GM12878 (cell line): ENCODE results near the gene PSMC4. TPM values are rescaled to one million over a fixed set of nuclear protein-coding genes. Genes with fewer than 3 reads are reported as not detected.

ENCODE experiments used
- ATAC-seq: fragments of 200-7000 bp; cut with Tn5 transposase; 3 replicates; pipeline ENCODE4 v1.9.1; 2020; ENCODE audit warnings: mild to moderate bottlenecking, moderate library complexity
- Bru-seq: library from RNA; stranded (reverse); fragments of 400-500 nt; gene quantifications from one replicate; lab custom pipeline; 2021; lab: Mats Ljungman, UMichigan
- BruChase-seq, 2 experiments: library from RNA; stranded (reverse); fragments of 400-500 nt; gene quantifications; one replicate each; lab custom pipeline; 2021; lab: Mats Ljungman, UMichigan
- BruUV-seq: library from RNA; stranded (reverse); fragments of 400-500 nt; replicated peaks from 2 replicates; lab custom pipeline; 2021; lab: Mats Ljungman, UMichigan
- CTCF ChIA-PET: fragments of 300-600 bp; sonication (Branson Sonifier 250); formaldehyde crosslinking; extraction: SDS; loops from one replicate; lab custom pipeline; 2021; ENCODE audit warnings: inconsistent platforms; lab: Yijun Ruan, JAX
- POLR2A ChIA-PET: fragments of 350-600 bp; formaldehyde crosslinking; extraction: SDS; loops from one replicate; lab custom pipeline; 2021; ENCODE audit warnings: inconsistent platforms; lab: Charles Lee
- RAD21 ChIA-PET: fragments of 300-600 bp; sonication (Branson Sonifier 250); formaldehyde crosslinking; loops from one replicate; lab custom pipeline; 2023; ENCODE audit warnings: antibody characterized with exemption; ENCODE audit not compliant: unreplicated experiment; lab: Charles Lee
- SMC1A ChIA-PET: fragments of 300-600 bp; sonication (Branson Sonifier 250); formaldehyde crosslinking; loops from one replicate; lab custom pipeline; 2023; ENCODE audit not compliant: unreplicated experiment, uncharacterized antibody; lab: Charles Lee
- DNase-seq: peaks from one replicate; pipeline ENCODE4 v3.0.0-alpha.2; 2011; ENCODE audit warnings: low read depth, low spot score
- FAIRE-seq: peaks from 3 replicates; lab custom pipeline; 2011; peaks lifted over from hg19 to GRCh38; lab: Jason Lieb, UNC
- H2AFZ ChIP-seq: 2 replicates; pipeline ENCODE4 v1.6.0; 2011; ENCODE audit warnings: low read depth, low read length, control low read depth; ENCODE audit not compliant: control insufficient read depth
- H3K27ac ChIP-seq: 2 replicates; pipeline ENCODE4 v1.5.1; 2011; ENCODE audit warnings: control low read depth; ENCODE audit not compliant: control insufficient read depth, insufficient read depth
- H3K27me3 ChIP-seq, 2 experiments: replicated peaks in 1 of 2; 2 replicates each; pipeline versions ENCODE4 v1.6.0 to v1.6.1; 2011; ENCODE audit warnings: low read length in 1 of 2; ENCODE audit not compliant: control insufficient read depth in 2 of 2, insufficient read depth in 2 of 2
- H3K36me3 ChIP-seq, 2 experiments: 2 replicates each; pipeline ENCODE4 v1.5.1; 2011; ENCODE audit warnings: low read length in 1 of 2; ENCODE audit not compliant: control insufficient read depth in 2 of 2, insufficient read depth in 2 of 2
- H3K4me1 ChIP-seq: 2 replicates; pipeline ENCODE4 v1.6.1; 2011; ENCODE audit warnings: mild to moderate bottlenecking, low read length, moderate library complexity, mixed read lengths; ENCODE audit not compliant: control insufficient read depth, insufficient read depth
- H3K4me2 ChIP-seq: 2 replicates; pipeline ENCODE4 v1.6.0; 2011; ENCODE audit warnings: control low read depth; ENCODE audit not compliant: control insufficient read depth, insufficient read depth
- H3K4me3 ChIP-seq: fragments of 200-600 bp; sonication (generic); 2 replicates; pipeline ENCODE4 v1.5.1; 2016
- H3K79me2 ChIP-seq: 2 replicates; pipeline ENCODE4 v1.6.0; 2011; ENCODE audit warnings: low read length; ENCODE audit not compliant: control insufficient read depth, insufficient read depth
- H3K9ac ChIP-seq: 2 replicates; pipeline ENCODE4 v1.8.0; 2011; ENCODE audit warnings: low read length, control low read depth, mixed read lengths; ENCODE audit not compliant: control insufficient read depth, insufficient read depth
- H3K9me3 ChIP-seq: replicated peaks from 3 replicates; pipeline ENCODE4 v1.5.1; 2011; ENCODE audit warnings: mild to moderate bottlenecking, low read length; ENCODE audit not compliant: control insufficient read depth, insufficient read depth
- H4K20me1 ChIP-seq: 2 replicates; pipeline ENCODE4 v1.6.0; 2011; ENCODE audit not compliant: control insufficient read depth, insufficient read depth
- BCL11A ChIP-seq: IDR thresholded peaks from 2 replicates; pipeline ENCODE4 v1.6.1; 2011; ENCODE audit warnings: low read depth, low read length
- BMI1 ChIP-seq: fragments of 450-650 bp; IDR thresholded peaks from 2 replicates; pipeline ENCODE4 v1.6.1; 2016; ENCODE audit warnings: mild to moderate bottlenecking, moderate library complexity, borderline replicate concordance
- CEBPB ChIP-seq, 2 experiments: fragments of 150-350 bp in 1 of 2; IDR thresholded peaks; 2 replicates each; pipeline ENCODE4 v1.6.1; 2012 to 2014; ENCODE audit warnings: low read depth in 2 of 2, low read length in 2 of 2, borderline replicate concordance in 1 of 2, inconsistent platforms in 1 of 2
- CEBPZ ChIP-seq: fragments of 150-350 bp; IDR thresholded peaks from 2 replicates; pipeline ENCODE4 v1.6.1; 2016; ENCODE audit warnings: low read depth, low read length
- EGR1 ChIP-seq, 2 experiments: IDR thresholded peaks; 1 replicate in 1 of 2; 2 replicates in 1 of 2; pipeline ENCODE4 v1.6.1; 2011 to 2012; ENCODE audit warnings: low read depth in 2 of 2, low read length in 2 of 2, borderline replicate concordance in 1 of 2, mild to moderate bottlenecking in 1 of 2, moderate library complexity in 1 of 2
- EP300 ChIP-seq, 2 experiments: fragments of 150-350 bp in 1 of 2; IDR thresholded peaks; 2 replicates each; pipeline ENCODE4 v1.6.1; 2011 to 2012; ENCODE audit warnings: low read depth in 2 of 2, low read length in 2 of 2, borderline replicate concordance in 1 of 2, improper control_type of control experiment in 1 of 2, inconsistent platforms in 1 of 2; ENCODE audit not compliant: control insufficient read depth in 1 of 2
- FOXK2 ChIP-seq: fragments of 450-650 bp; IDR thresholded peaks from 2 replicates; pipeline ENCODE4 v1.6.1; 2017; ENCODE audit warnings: mild to moderate bottlenecking, moderate library complexity
- MYB ChIP-seq: fragments of 150-350 bp; IDR thresholded peaks from 2 replicates; pipeline ENCODE4 v1.6.1; 2014; ENCODE audit warnings: mild to moderate bottlenecking, low read depth, low read length, borderline replicate concordance
- NR2C2 ChIP-seq: IDR thresholded peaks from 2 replicates; pipeline ENCODE4 v1.6.1; 2011; ENCODE audit warnings: borderline replicate concordance, low read depth; ENCODE audit not compliant: control insufficient read depth, insufficient read length
- NRF1 ChIP-seq: conservative IDR thresholded peaks from 2 replicates; pipeline ENCODE4 v1.6.1; 2011; ENCODE audit warnings: mild to moderate bottlenecking, low read depth, low read length, improper control_type of control experiment
- RAD21 ChIP-seq: IDR thresholded peaks from 2 replicates; pipeline ENCODE4 v1.6.1; 2011; ENCODE audit warnings: mild to moderate bottlenecking, low read depth, low read length, moderate library complexity; ENCODE audit not compliant: insufficient read depth
- SP1 ChIP-seq: IDR thresholded peaks from one replicate; pipeline ENCODE4 v1.6.1; 2011; ENCODE audit warnings: low read depth, low read length
- SUZ12 ChIP-seq: fragments of 200-600 bp; sonication (generic); IDR thresholded peaks from one replicate; pipeline ENCODE4 v1.6.1; 2018; ENCODE audit warnings: antibody characterized with exemption, mild to moderate bottlenecking; ENCODE audit not compliant: unreplicated experiment
- WGBS: methylation state at CpG from one replicate; pipeline ENCODE4 v1.1.6; 2016; ENCODE audit warnings: low lambda C conversion rate; ENCODE audit not compliant: insufficient replicate concordance, insufficient coverage; ENCODE audit errors: missing lambda C conversion rate; 5-methylcytosine and 5-hydroxymethylcytosine counted together
- in situ Hi-C: fragments of 300-500 bp; cut with MboI; formaldehyde crosslinking; loops from 9 replicates; pipeline ENCODE4 v1.14.3; 2018; ENCODE audit warnings: mixed read lengths
- intact Hi-C: fragments of 100-400 bp; cut with micrococcal nuclease; formaldehyde crosslinking; loops from one replicate; pipeline ENCODE4 v1.14.2; 2022; ENCODE audit not compliant: unreplicated experiment
- long read RNA-seq, 2 experiments: library from polyadenylated mRNA; unstranded; transcript quantifications; one replicate each; pipeline ENCODE4 v2.0.0, GENCODE V29; 2019 to 2020
- polyA minus RNA-seq, 3 experiments: library from RNA; depleted of rRNA, polyadenylated mRNA; stranded (reverse); fragments of >200 nt; gene quantifications; 2 replicates each; pipeline ENCODE4 v1.2.3, GENCODE V29; 2011
- polyA plus RNA-seq, 11 experiments: library from polyadenylated mRNA; depleted of rRNA in 4 of 11; unstranded in 6 of 11; stranded (reverse) in 5 of 11; fragments of >200 nt; fragmentation: Nextera tagmentation in 4 of 11; fragmentation: Illumina TruSeq in 1 of 11; extraction: Ambion mirVana in 4 of 11; extraction: Trizol in 1 of 11; gene quantifications; 1 replicate in 1 of 11; 2 replicates in 10 of 11; pipeline versions ENCODE4 v1.2.1 to v1.2.3, GENCODE V29; 2011 to 2016; ENCODE audit warnings: inconsistent platforms in 2 of 11, missing spikeins in 2 of 11, low read depth in 1 of 11
- total RNA-seq, 4 experiments: library from RNA; depleted of rRNA in 3 of 4; stranded (reverse); fragments of >200 nt in 3 of 4; fragmentation: Illumina TruSeq in 1 of 4; extraction: Trizol in 1 of 4; gene quantifications; 2 replicates each; pipeline versions ENCODE4 v1.2.1 to v1.2.3, GENCODE V29; 2013 to 2021

The PSMC4 gene
- 32.5 and 41.0 TPM in 2 replicates for total RNA-seq (2013; cell fraction: nucleolus; rRNA removed)
- total RNA-seq (2014; rRNA removed) (134 and 138 TPM in 2 replicates), total RNA-seq (2014; rRNA removed; fragmentation: Illumina TruSeq; extraction: Trizol) (97.2 and 103 TPM in 2 replicates), total RNA-seq (2021) (109 TPM in 2 replicates), polyA plus RNA-seq (2011; rRNA removed) (20.9 and 55.2 TPM in 2 replicates), polyA plus RNA-seq (2014; fragmentation: Illumina TruSeq; extraction: Trizol) (87.6 and 115 TPM in 2 replicates), polyA plus RNA-seq (2014; fragmentation: Nextera tagmentation; extraction: Ambion mirVana) (100 to 1,000 TPM; 203 to 328 TPM), polyA plus RNA-seq (2014; rRNA removed) (84.1 and 99.7 TPM in 2 replicates), polyA plus RNA-seq (2016; fragmentation: Nextera tagmentation; extraction: Ambion mirVana) (100 to 1,000 TPM; 176 to 182 TPM), polyA minus RNA-seq (2011; rRNA and poly(A)+ RNA removed) (30.6 and 33.3 TPM in 2 replicates), Bru-seq, nascent RNA (percentile 79 among the genes with signal in this experiment), BruChase-seq, experiment 1, labeled RNA remaining after a 6-hour chase (percentile 92 among the genes with signal in this experiment), BruChase-seq, experiment 2, labeled RNA remaining after a 2-hour chase (percentile 86 among the genes with signal in this experiment)
- 54.1 TPM for polyA plus RNA-seq (2011; ENCODE audit: low read depth)
- polyA plus RNA-seq (2011; cell fraction: cytosol; rRNA removed), result 63.6 and 73.3 TPM in 2 replicates
- polyA plus RNA-seq (2011; cell fraction: nucleus; rRNA removed), result 99.5 and 124 TPM in 2 replicates
- 63.5 and 80.8 TPM in 2 replicates for polyA plus RNA-seq (2012)
- polyA minus RNA-seq (2011; cell fraction: cytosol; rRNA and poly(A)+ RNA removed), result 16.7 and 27.0 TPM in 2 replicates
- polyA minus RNA-seq (2011; cell fraction: nucleus; rRNA and poly(A)+ RNA removed), result 17.2 and 25.8 TPM in 2 replicates
- long read RNA-seq, experiment 1, transcript PSMC4-201 (11 exons, 1,591 nt), result major isoform, 190 of 206 reads
- long read RNA-seq, experiment 1, partial matches to known transcripts, result 7 of 206 reads
- long read RNA-seq, experiment 1, other reads (novel, unspliced or antisense), result 7 of 206 reads
- long read RNA-seq, experiment 2, transcript PSMC4-202 (11 exons, 1,333 nt), result minor isoform, 10 of 983 reads
- long read RNA-seq, experiment 2, transcript PSMC4-201 (11 exons, 1,591 nt), result major isoform, 929 of 983 reads
- long read RNA-seq, experiment 2, partial matches to known transcripts, result 10 of 983 reads
- long read RNA-seq, experiment 2, other reads (novel, unspliced or antisense), result 29 of 983 reads

- in situ Hi-C loops (no loop called here), intact Hi-C loops (loop anchor here (2.0 to 10.0 kb wide), 4 partner anchors 30 to 294 kb away; no protein-coding TSS in a partner anchor)
- Histone ChIP-seq H2AFZ (peak within 1 kb of the TSS; percentile 85), H3K79me2 (peaks cover 20% of the 10 kb centered on the region), H3K9me3 (no peaks in the 10 kb centered on the region; the same call in 2 of the 3 replicates), H3K27me3 (no peaks in the 10 kb centered on the region), H3K4me1 (peaks cover 10% of the 10 kb centered on the region; the same call in 1 of the 2 replicates), H3K27ac (peak within 1 kb of the TSS; percentile 89), H3K4me3 (peak within 1 kb of the TSS; percentile 93), H3K9ac (peak within 1 kb of the TSS; percentile 97), H3K4me2 (peak within 1 kb of the TSS; percentile 97), H4K20me1 (no peaks in the 10 kb centered on the region), H3K36me3 (peaks cover 12 to 26% of the 10 kb centered on the region in 2 experiments)
- RAD21 ChIA-PET, result interaction anchor here (0.6 to 3.9 kb wide), 45 partner anchors 8 to 1393 kb away, joined by 3 to 73 read pairs (median 7); partner anchors contain the start of genes B9D2, DYRK1B, FBL and RPS16
- peak; percentile 98 for ATAC-seq
- CTCF ChIA-PET, result interaction anchor here (0.6 to 4.3 kb wide), 48 partner anchors 8 to 600 kb away, joined by 3 to 84 read pairs (median 4); partner anchors contain the start of genes FBL, ZNF546 and ZNF780A
- peak; percentile 99 for DNase-seq
- BruUV-seq, result no TSS peak
- under 1% methylated on average over 46 of the region's 47 CpGs for WGBS
- peak; percentile 100 for FAIRE-seq
- POLR2A ChIA-PET, result interaction anchor here (0.5 to 2.7 kb wide), 27 partner anchors 9 to 530 kb away, joined by 3 to 33 read pairs (median 4); partner anchors contain the start of genes DYRK1B, FBL, MAP3K10 and ZNF546
- SMC1A ChIA-PET, result interaction anchor here (0.5 to 4.1 kb wide), 45 partner anchors 8 to 298 kb away, joined by 3 to 115 read pairs (median 6); partner anchors contain the start of genes DYRK1B, FBL, FCGBP and ZNF546
- TF ChIP-seq BCL11A (no peak), MYB (0 out of 2 replicates have a peak, but pooled peaks have one; percentile 68), SP1 (peak; percentile 77), NR2C2 (no peak), BMI1 (no peak), FOXK2 (no peak), SUZ12 (no peak), RAD21 (peak; percentile 85), CEBPZ (no peak), CEBPB (IDR thresholded peaks at IDR 0.05; ENCODE audit: borderline replicate concordance in 1 of 2, low read depth in 2 of 2, low read length in 2 of 2) (0 out of 4 replicates have a peak, but pooled peaks of 1 of the 2 experiments have one; percentile 31), NRF1 (peak; percentile 78), EGR1 (IDR thresholded peaks at IDR 0.05; ENCODE audit: borderline replicate concordance in 1 of 2, low read depth in 2 of 2, low read length in 2 of 2) (peak in 1 of 2 experiments; percentile 44; a peak in 1 of 3 replicates), EP300 (IDR thresholded peaks at IDR 0.05; ENCODE audit: borderline replicate concordance in 1 of 2, control insufficient read depth in 1 of 2, low read depth in 2 of 2, low read length in 2 of 2) (no peak)
Measured at GRCh38 chr19:39970675-39971379, at the start of gene PSMC4. PSMC4 (plus strand) TSS chr19:39971165; CDS start chr19:39971203, 38 bp downstream.
